HG03558 (cell line): ENCODE results near the gene C11orf21.
"Not testable (repeated sequence)": the region's sequence is repeated elsewhere in the genome, so short reads cannot be mapped to it uniquely, and the experiment has no call there.

Experiments
- ATAC-seq: cut with Tn5 transposase; IDR thresholded peaks from one replicate; pipeline ENCODE4 v1.9.1; 2021; ENCODE audit warnings: moderate number of reproducible peaks; ENCODE audit not compliant: unreplicated experiment; ENCODE audit errors: extremely low read depth

Gene C11orf21

GRCh38 chr11:2298795-2299761 lies 2.6 kb downstream of the C11orf21 start:
- no peak for ATAC-seq

- ATAC-seq: no peak
Measured at GRCh38 chr11:2298131-2298794, 3.5 kb downstream of the C11orf21 start.

GRCh38 chr11:2297623-2298030 lies 4.1 kb downstream of the C11orf21 start:
- no peak for ATAC-seq

- no peak for ATAC-seq
Measured at GRCh38 chr11:2296913-2297622, 4.7 kb downstream of the C11orf21 start.

GRCh38 chr11:2295971-2296912 lies 5.5 kb downstream of the C11orf21 start:
- ATAC-seq: no peak

- ATAC-seq: no peak
Measured at GRCh38 chr11:2294926-2295290, 6.8 kb downstream of the C11orf21 start.

GRCh38 chr11:2293984-2294925 lies 7.5 kb downstream of the C11orf21 start:
- no peak for ATAC-seq

- no peak for ATAC-seq
Measured at GRCh38 chr11:2293531-2293971, 8.2 kb downstream of the C11orf21 start.

- ATAC-seq: no peak
Measured at GRCh38 chr11:2290351-2290841, 11.3 kb downstream of the C11orf21 start.

- ATAC-seq: no peak
Measured at GRCh38 chr11:2289859-2290258, 11.9 kb downstream of the C11orf21 start.

- no peak for ATAC-seq
Measured at GRCh38 chr11:2289350-2289749, 12.4 kb downstream of the C11orf21 start.

GRCh38 chr11:2287091-2287490 lies 14.6 kb downstream of the C11orf21 start:
- ATAC-seq: no peak

GRCh38 chr11:2286350-2286749 lies 15.4 kb downstream of the C11orf21 start:
- ATAC-seq: not testable (repeated sequence)

- ATAC-seq: no peak
Measured at GRCh38 chr11:2280208-2280607, 21.5 kb downstream of the C11orf21 start.

GRCh38 chr11:2277933-2278523 lies 23.7 kb downstream of the C11orf21 start:
- no peak for ATAC-seq

GRCh38 chr11:2277008-2277346 lies 24.7 kb downstream of the C11orf21 start:
- no peak for ATAC-seq

- no peak for ATAC-seq
Measured at GRCh38 chr11:2276280-2277007, 25.3 kb downstream of the C11orf21 start.
